Small intestine (tissue), 7 donors: ENCODE data around the gene PLXDC1. TPM values are rescaled to one million over a fixed set of nuclear protein-coding genes. Genes with fewer than 3 reads are reported as not detected.
A peak's percentile ranks its signal among the peaks of the same experiment; 100 is the strongest.
"Not testable (repeated sequence)": the region's sequence is repeated elsewhere in the genome, so short reads cannot be mapped to it uniquely, and the experiment has no call there.

Experiments
- DNase-seq, 2 donors: peaks; one replicate each; pipeline versions ENCODE4 v3.0.0 to v3.0.0-alpha.2; 2013
- FAIRE-seq: peaks from 2 replicates; lab custom pipeline; 2012; peaks lifted over from hg19 to GRCh38; lab: Jason Lieb, UNC
- H3K27ac ChIP-seq, 3 donors: one replicate each; pipeline ENCODE4 v1.5.1; 2013; ENCODE audit warnings: low read length in 2 of 3, mild to moderate bottlenecking in 2 of 3, control low read depth in 1 of 3, inconsistent platforms in 1 of 3, low read depth in 1 of 3, moderate library complexity in 1 of 3
- H3K27me3 ChIP-seq, 3 donors: one replicate each; pipeline ENCODE4 v1.6.1; 2013; ENCODE audit warnings: low read length in 3 of 3, inconsistent platforms in 1 of 3; ENCODE audit not compliant: control insufficient read depth in 3 of 3, insufficient read depth in 3 of 3
- H3K36me3 ChIP-seq, 3 donors: one replicate each; pipeline ENCODE4 v1.6.1; 2013; ENCODE audit warnings: low read length in 3 of 3, inconsistent platforms in 1 of 3, low read depth in 1 of 3, mild to moderate bottlenecking in 1 of 3, moderate library complexity in 1 of 3; ENCODE audit not compliant: control insufficient read depth in 3 of 3, insufficient read depth in 2 of 3
- H3K4me1 ChIP-seq, 3 donors: one replicate each; pipeline ENCODE4 v1.6.1; 2013; ENCODE audit warnings: low read length in 2 of 3, inconsistent platforms in 1 of 3, low read depth in 1 of 3, mild to moderate bottlenecking in 1 of 3, moderate library complexity in 1 of 3; ENCODE audit not compliant: control insufficient read depth in 3 of 3, insufficient read depth in 2 of 3
- H3K4me3 ChIP-seq, 3 donors: one replicate each; pipeline ENCODE4 v1.5.1; 2013; ENCODE audit warnings: low read length in 3 of 3, control low read depth in 1 of 3, inconsistent platforms in 1 of 3, low read depth in 1 of 3, mild to moderate bottlenecking in 1 of 3, moderate library complexity in 1 of 3
- H3K9me3 ChIP-seq, 2 donors: one replicate each; pipeline ENCODE4 v1.6.1; 2013; ENCODE audit warnings: low read depth in 1 of 2, low read length in 1 of 2; ENCODE audit not compliant: control insufficient read depth in 2 of 2, insufficient read depth in 1 of 2
- WGBS, 3 donors: extraction: QIAGEN DNeasy Blood & Tissue Kit; methylation state at CpG; one replicate each; pipeline ENCODE4 v1.1.7; 2013; 5-methylcytosine and 5-hydroxymethylcytosine counted together
- polyA plus RNA-seq, 4 donors: library from polyadenylated mRNA; stranded (reverse) in 3 of 4; unstranded in 1 of 4; fragments of 200-250 nt in 3 of 4; fragments of 120-200 nt in 1 of 4; gene quantifications; one replicate each; pipeline versions ENCODE4 v1.2.1 to v1.2.3, GENCODE V29; 2013
- donor health status: healthy with polysubstance abuse.
- donor health status: control.
- donor health status: control.
- donor health status: Bipolar disorder and iron deficiency.
- donor health status: healthy.

Gene PLXDC1
- polyA plus RNA-seq, 4 donors: 2.1 to 12.7 (median 3.4) TPM

DNA sequence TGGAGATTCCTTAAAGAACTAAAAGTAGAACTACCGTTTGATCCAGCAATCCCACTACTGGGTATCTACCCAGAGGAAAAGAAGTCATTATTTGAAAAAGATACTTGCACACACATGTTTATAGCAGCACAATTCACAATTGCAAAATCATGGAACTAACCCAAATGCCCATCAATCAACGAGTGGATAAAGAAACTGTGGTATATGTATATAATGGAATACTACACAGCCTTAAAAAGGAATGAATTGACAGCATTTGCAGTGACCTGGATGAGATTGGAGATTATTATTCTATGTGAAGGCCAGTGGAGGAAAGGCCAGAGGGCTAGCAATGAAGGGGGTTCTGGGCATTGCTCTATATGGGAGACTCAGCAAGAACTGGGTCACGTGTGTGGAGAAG is 99.0 kb downstream of the PLXDC1 start:
- peaks cover 0 to 21% (median 5%) of the 10 kb centered on the region in 3 donors for H3K4me1 ChIP-seq
- 84 to 91% (median 87%) methylated on average over 3 of the region's 3 CpGs for WGBS, 3 donors
- peaks cover 0 to 15% of the 10 kb centered on the region in 2 donors for H3K9me3 ChIP-seq
- not testable (repeated sequence) for H3K27me3 ChIP-seq, H3K4me3 ChIP-seq, H3K27ac ChIP-seq, FAIRE-seq, DNase-seq, H3K36me3 ChIP-seq

DNA sequence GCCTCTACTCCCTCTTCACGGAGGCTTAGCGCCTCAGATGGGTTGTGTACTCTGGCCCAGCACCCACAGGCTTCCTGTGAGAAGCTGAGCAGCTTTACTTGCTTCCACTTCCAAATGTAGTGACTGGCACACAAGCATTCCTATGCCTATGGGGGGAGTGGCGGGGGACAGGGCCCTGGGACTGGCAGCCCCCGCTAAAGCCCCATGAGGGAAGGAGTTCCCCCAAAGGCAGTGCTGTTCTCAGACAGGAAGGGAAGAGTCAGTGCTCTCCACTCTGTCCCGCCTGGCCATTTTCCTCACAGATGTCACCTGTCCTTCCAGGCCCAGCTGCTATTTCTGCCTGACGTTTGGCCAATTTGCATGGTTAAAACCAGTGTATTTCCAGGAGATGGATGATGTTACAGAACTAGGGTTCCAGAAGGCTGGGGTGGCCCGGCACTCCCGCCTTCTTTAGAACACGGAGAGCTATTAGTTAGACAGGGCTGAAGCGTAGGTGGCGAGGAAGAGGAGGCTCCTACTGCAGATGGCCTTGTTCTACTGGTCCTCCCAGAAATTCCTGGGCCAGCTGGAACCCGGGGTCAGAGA is 100.3 kb downstream of the PLXDC1 start:
- H3K4me1 ChIP-seq: peaks cover 0 to 14% (median 5%) of the 10 kb centered on the region in 3 donors
- no peak for FAIRE-seq
- WGBS, 3 donors: 73 to 90% (median 82%) methylated on average over 12 of the region's 12 CpGs
- H3K36me3 ChIP-seq: no peaks in the 10 kb centered on the region
- no peak overlapping the region for H3K27ac ChIP-seq
- H3K9me3 ChIP-seq: peaks cover 0 to 28% of the 10 kb centered on the region in 2 donors
- H3K4me3 ChIP-seq: no peak overlapping the region
- DNase-seq: no peak
- no peaks in the 10 kb centered on the region for H3K27me3 ChIP-seq

DNA sequence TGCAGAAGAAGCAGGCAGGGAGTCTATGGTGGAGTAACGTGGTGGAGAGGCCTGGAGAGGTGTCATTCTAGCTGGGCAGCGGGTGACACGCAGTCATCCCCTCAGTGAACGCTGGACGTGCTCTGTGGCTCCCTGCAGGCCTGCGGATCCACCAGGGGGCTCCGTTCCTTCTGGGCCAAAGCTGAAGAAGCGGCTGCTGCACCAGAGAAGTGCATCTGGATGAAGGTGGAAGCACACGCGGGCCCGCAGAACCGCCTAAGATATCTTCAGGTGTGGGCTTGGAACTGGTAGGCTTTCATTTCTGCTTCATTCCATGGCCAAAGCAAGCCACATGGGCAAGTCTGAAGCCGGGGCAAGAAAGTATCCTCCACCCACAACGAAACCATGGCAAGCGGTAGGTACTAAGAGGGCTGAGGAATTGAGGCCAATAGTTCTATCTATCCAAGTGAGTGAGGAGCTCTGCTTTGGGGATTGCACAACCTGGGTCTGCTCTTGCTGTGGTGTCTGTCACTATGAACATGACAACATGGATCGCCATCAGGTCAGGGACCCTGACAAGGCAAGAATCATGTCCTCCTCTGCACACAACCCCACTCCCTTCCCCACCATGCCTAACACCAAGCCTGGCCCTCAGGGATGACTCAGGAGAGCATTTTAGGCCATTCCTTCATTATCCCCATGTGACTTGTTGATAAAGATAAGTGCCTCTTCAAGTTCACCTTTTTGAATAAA is 105.3 kb downstream of the PLXDC1 start:
- H3K4me1 ChIP-seq: no peaks in the 10 kb centered on the region
- H3K36me3 ChIP-seq: no peaks in the 10 kb centered on the region
- H3K9me3 ChIP-seq: peaks cover 0 to 36% of the 10 kb centered on the region in 2 donors
- 87 to 94% (median 92%) methylated on average over 16 of the region's 16 CpGs for WGBS, 3 donors
- DNase-seq: no peak
- no peak overlapping the region for H3K4me3 ChIP-seq
- H3K27ac ChIP-seq: no peak overlapping the region
- FAIRE-seq: no peak
- no peaks in the 10 kb centered on the region for H3K27me3 ChIP-seq

DNA sequence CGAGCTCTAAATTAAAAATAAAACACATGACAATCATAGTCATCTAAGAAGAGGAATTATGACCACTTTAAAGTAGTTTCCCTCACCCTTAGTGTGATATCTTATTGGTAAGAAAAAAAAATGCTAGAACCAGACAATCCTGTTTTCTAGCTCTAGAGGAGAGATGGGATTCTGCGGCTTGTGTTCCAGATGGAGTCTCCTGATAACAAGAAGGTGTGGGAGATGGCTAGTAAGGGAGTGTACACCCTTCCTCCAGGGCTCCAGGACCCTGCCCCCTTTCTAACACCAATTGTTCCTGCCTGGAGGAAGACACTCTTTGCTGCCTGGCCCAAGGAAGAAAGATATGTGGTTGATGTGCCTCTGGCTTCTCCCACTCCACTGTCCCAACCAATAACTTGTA is 115.4 kb downstream of the PLXDC1 start:
- no peak for DNase-seq
- no peak for FAIRE-seq
- Histone ChIP-seq H3K4me3 (no peak overlapping the region), H3K36me3 (no peaks in the 10 kb centered on the region), H3K27ac (no peak overlapping the region), H3K9me3 (no peaks in the 10 kb centered on the region), H3K27me3 (peaks cover 0 to 3% (median 0%) of the 10 kb centered on the region in 3 donors), H3K4me1 (no peaks in the 10 kb centered on the region)
- 5 to 54% (median 18%) methylated on average over 2 of the region's 2 CpGs for WGBS, 3 donors

DNA sequence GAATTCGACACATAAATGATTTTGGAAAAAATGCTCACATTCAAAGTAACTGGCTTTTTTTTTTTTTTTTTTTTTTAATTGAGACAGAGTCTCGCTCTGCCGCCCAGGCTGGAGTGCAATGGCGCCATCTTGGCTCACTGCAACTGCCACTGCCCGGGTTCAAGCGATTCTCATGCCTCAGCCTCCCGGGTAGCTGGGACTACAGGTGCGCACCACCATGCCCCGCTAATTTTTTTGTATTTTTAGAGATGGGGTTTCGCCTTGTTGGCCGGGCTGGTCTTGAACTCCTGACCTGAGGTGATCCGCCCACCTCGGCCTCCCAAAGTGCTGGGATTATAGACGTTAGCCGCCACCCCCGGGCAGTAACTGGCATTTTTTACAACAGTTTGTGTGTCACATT is 115.9 kb downstream of the PLXDC1 start:
- not testable (repeated sequence) for DNase-seq, FAIRE-seq, H3K4me1 ChIP-seq, H3K27ac ChIP-seq, H3K27me3 ChIP-seq, H3K4me3 ChIP-seq, H3K36me3 ChIP-seq, H3K9me3 ChIP-seq
- WGBS, 3 donors: 71 to 75% (median 74%) methylated on average over 16 of the region's 16 CpGs

DNA sequence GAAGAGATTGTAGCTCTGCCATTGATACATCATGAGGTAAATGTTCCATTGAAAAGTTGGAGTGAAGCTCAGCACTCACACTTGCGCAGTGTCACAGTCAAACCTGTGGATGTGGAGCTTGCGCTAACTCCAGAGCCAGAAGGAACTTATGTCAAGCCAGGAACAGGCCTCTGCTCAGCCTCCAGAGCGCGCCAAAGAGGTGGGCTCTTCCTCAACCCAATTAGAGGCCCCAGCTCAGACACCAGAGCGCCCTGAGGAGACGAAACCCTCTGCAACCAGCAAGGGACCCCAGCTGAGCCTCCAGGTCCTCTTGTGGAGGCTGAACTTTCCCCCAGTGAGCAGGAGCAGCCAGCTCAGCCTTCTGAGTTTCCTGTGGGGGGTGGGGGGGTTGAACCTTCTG is 122.7 kb downstream of the PLXDC1 start:
- Histone ChIP-seq H3K4me3 (no peak overlapping the region), H3K27me3 (peaks cover 0 to 11% (median 0%) of the 10 kb centered on the region in 3 donors), H3K36me3 (no peaks in the 10 kb centered on the region), H3K27ac (no peak overlapping the region), H3K9me3 (no peaks in the 10 kb centered on the region), H3K4me1 (peaks cover 0 to 6% (median 0%) of the 10 kb centered on the region in 3 donors)
- FAIRE-seq: no peak
- 93 to 97% (median 96%) methylated on average over 6 of the region's 6 CpGs for WGBS, 3 donors
- DNase-seq: no peak

DNA sequence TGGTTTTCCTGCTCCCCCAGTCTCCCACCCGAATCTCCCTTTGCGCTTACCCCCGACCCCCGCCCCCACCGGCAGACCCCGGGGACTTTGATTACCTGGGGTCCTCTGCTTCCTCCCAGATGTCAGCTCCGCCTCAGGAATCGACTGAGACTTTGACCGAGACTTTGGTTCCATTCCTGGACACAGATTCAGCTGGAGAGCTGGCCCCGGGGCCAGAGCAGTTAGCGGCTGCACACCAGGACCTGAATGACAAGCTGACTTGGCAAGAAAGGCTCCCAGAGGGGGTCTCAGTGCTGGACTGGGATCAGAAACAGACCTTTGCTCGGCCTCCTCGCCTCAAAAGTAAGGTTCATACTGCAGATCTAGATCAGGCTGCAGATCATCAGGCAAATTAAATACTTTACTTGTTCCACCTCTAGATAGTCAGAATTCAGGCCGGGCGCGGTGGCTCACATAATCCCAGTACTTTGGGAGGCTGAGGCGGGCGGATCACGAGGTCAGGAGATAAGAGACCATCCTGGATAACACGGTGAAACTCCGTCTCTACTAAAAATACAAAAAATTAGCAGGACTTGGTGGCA is 123.9 kb downstream of the PLXDC1 start:
- 8 to 28% (median 20%) methylated on average over 18 to 21 of the region's 21 CpGs for WGBS, 3 donors
- Histone ChIP-seq H3K4me3 (peak overlapping the region; percentile 26 to 38 (median 26)), H3K27ac (no peak overlapping the region), H3K4me1 (peaks cover 0 to 6% (median 0%) of the 10 kb centered on the region in 3 donors), H3K36me3 (no peaks in the 10 kb centered on the region), H3K27me3 (peaks cover 0 to 11% (median 0%) of the 10 kb centered on the region in 3 donors), H3K9me3 (no peaks in the 10 kb centered on the region)
- DNase-seq (peak; percentile 48 to 54), FAIRE-seq (no peak)

DNA sequence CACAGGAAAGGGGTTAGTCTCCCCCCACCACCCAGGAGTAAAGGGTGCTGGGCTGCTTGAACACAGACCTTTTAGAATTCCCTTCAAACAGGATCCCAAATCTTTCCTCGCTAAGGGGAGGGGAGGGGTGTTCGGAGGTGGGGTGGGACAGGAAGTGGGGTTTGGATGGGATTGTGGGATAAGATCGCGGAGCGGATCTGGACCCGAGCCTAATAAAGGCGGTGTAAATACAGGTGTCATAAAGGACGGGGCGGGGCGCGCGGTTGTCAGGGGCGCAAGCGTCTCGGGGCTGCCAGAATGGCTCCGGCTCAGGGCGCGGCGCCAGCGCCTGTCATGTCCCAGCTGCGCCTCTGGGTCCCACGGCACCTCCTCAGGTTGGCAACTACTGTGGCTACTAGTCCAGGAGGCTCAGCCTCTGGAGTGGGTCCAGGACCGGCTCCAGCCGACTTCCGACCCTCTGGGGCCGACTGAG is 124.4 kb downstream of the PLXDC1 start:
- Histone ChIP-seq H3K36me3 (no peaks in the 10 kb centered on the region), H3K27me3 (peaks cover 0 to 11% (median 0%) of the 10 kb centered on the region in 3 donors), H3K4me3 (peak overlapping the region; percentile 26 to 38 (median 26)), H3K27ac (peak overlapping the region in 1 of 3 donors; percentile 60), H3K4me1 (peaks cover 0 to 6% (median 0%) of the 10 kb centered on the region in 3 donors), H3K9me3 (no peaks in the 10 kb centered on the region)
- FAIRE-seq: no peak
- peak; percentile 71 to 73 for DNase-seq
- WGBS, 3 donors: 1 to 2% (median 1%) methylated on average over 14 to 26 of the region's 26 CpGs
